IPS-NIHi11 (cell line): Measurements from ENCODE around the gene MCHR1.
"Not testable (repeated sequence)": the region's sequence is repeated elsewhere in the genome, so short reads cannot be mapped to it uniquely, and the experiment has no call there.

Experiments
- DNase-seq: peaks from one replicate; pipeline ENCODE4 v3.0.0; 2012; ENCODE audit warnings: mixed read lengths, low spot score

The MCHR1 gene

GRCh38 chr22:40691532-40691931 is 12.2 kb downstream of the MCHR1 start:
- no peak for DNase-seq

GRCh38 chr22:40694411-40694810 is 15.1 kb downstream of the MCHR1 start:
- DNase-seq = no peak

DNA sequence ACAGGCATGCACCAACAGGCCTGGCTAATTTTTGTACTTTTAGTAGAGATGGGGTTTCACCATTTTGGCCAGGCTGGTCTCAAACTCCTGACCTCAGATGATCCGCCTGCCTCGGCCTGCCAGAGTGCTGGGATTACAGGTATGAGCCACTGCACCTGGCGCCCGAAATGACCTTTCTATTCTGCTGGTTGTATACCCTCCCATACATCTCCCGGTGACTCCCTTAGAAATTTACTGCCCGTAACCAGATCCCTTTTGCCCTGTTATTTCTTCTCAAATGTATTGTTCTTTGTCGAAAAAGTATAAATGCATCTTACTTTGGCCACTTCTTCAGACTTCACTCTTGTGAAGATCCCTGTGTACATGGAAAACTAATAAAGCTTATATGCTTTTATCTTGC is 22.0 kb downstream of the MCHR1 start:
- no peak for DNase-seq

- peak; percentile 30 for DNase-seq
These were observed 23.9 kb downstream of the MCHR1 start for GRCh38 chr22:40703174-40703573.

DNA sequence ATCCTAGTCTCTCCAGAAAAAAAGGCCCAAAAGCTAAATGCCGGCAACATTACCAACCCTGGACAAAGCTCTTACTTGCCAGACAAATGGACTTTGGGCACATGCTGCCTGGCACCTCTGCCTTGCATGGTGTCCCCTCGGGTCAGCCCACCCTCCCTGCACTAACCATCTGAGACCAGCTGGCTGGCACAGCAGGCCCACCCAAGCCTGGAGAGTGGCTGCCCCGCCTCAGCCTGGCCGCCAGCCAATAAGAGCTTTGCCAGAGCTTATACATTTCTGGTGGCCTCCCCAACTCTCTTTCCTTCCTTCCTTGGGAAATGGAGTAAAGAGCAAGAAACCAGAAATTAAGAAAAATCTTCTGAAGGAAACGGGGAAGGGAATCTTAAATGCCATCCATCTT is 24.5 kb downstream of the MCHR1 start:
- DNase-seq = no peak

DNA sequence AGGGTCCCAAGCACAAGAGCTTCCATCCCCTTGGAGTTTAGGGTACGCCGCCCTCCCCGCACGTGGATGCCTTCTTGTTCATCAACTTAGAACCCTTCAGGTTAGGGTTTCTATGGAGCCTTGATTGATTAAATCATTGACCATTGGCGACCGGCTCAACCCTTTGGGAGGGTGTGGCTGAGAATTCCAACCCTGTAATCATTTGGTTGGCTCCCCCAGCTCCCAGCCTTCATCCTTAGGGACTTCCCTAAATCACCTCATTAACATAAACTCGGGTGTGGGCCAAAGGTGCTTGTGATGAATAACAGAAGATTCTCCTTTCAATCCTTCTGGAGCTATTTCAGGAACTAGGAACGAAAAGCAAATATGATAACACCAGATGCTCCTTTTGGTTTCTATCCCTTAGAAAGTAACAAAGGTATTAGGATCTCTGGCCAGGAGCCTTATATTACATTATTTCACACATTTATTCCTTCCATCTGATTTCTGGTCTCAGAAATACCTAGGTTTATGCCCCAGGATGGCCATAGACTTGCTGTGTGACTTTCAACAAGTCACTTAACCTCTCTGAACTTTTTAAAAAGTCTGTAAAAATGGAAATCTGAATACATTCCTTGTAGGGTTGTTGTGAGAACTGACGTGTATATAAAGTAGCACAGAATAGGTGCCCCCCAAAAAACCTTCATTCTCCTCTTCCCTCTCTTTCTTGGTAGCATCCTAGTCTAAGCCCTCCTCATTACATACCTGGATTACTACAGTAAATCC is 26.8 kb downstream of the MCHR1 start:
- no peak for DNase-seq

- DNase-seq = no peak
These were observed 27.9 kb downstream of the MCHR1 start for GRCh38 chr22:40707154-40707553.

DNA sequence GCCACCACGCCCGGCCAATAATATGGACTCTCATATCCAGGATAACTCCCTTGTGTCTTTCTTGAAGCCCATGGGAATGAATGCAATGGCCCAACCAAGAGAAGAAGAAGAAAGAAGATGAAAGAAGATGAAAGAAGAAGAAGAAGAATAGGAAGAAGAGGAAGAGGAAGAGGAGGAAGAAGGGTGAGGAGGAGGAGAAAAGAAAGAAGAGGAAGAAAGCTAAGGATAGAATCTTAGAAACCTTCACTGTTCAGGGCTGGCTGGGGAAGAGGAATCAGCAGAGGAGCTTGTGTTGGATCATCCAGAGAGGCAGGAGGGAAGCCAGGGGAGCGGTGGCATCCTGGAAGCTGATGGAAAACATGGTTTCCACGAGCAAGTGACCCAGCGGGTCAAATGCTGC is 28.9 kb downstream of the MCHR1 start:
- DNase-seq = no peak

DNA sequence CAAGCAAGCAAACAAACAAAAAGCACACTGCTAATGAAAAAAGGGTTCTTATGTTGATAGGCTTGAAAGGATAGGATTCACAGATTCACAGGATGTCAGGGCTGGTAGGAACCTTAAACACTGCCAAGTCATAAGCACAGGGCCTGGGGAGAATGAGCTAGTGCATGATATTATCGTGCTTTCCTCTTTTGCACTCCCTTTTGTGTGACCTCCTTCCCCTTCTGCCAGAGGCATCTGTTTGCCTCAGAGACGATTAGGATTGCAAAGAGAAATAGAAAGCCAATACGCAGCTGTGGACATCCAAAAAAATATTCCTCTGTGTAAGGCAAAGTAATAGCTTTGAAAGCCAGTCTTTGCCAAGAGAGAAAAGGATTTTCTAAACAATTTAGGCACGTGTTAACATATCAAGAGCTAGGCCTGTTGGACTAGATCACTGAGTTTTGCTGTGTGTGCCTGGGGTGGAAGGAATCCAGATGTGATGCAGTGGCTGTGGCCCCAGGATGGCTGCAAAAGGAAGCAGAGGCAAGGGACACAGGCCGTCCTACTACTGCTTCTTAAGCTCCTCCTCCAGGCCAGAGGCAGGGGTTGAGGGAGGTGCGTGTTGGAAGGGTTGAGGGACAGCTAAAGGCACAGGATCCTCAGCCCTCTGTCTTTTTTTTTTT is 30.6 kb downstream of the MCHR1 start:
- DNase-seq = no peak

- no peak for DNase-seq
These were observed 33.0 kb downstream of the MCHR1 start for GRCh38 chr22:40712311-40712710.

DNA sequence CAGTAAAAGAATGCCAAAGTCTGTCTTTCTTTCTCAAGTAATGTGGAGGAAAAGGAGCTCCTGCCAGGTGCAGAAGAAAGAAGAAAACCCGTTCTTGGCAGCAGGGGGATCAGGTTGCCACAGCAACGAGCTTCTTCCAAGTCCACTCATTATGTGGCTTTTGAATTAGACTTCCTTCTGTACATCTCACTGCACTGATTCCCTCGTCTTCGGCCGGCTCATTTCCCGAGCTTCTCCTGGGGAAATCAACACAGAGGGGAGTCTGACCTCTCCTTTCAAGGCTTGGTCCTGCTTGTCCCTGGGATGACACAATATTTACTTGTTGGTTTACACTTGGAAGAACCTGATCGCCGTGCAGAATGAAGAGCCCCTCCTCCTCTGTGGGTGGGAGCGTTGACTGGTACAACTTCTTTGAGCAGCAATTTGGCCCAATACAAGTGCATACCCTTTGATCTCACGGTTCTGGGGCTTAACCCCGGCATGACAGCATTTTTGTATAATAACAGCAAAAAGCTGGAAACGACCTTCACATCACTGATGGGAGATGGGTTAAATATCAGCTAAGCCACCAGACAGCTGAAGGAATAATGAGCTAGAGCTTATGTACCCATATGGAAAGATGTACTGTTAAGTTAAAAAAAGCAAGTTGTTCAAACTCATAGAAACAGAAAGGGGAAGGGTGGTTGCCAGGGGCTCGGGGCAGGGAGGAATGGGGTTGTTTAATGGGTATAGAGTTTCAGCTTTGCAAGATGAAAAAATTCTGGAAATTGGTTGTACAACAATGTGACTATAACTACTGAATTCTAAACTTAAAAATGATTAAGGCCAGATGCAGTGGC is 35.4 kb downstream of the MCHR1 start:
- DNase-seq = peak; percentile 58

DNA sequence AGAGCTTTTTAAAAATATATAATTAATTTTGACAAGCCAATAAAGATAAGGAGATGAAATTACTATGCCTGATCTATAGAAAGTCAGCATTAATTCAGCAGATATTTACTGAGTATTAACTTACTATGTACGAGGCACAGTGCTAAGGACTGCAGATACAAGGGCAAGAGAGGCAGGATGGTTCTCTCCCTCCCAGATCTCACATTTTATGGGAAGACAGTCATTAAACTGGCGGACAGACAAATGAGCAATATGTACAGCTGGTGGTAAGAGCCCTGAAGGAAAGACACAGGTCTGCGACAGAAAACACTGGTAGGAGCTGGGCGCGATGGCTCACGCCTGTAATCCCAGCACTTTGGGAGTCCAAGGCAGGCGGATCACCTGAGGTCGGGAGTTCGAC is 36.8 kb downstream of the MCHR1 start:
- no peak for DNase-seq

DNA sequence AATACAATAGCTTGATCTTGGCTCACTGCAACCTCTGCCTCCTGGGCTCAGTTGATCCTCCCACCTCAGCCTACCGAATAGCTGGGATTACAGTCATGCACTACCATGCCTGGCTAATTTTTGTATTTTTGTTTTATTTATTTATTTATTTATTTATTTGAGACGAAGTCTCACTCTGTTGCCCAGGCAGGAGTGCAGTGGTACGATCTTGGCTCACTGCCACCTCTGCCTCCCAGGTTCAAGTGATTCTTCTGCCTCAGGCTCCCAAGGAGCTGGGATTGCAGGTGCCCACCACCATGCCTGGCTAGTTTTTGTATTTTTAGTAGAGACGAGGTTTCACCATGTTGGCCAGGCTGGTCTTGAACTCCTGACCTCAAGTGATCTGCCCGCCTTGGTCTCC is 38.4 kb downstream of the MCHR1 start:
- not testable (repeated sequence) for DNase-seq

GRCh38 chr22:40718250-40719204 is 39.2 kb downstream of the MCHR1 start:
- no peak for DNase-seq

DNA sequence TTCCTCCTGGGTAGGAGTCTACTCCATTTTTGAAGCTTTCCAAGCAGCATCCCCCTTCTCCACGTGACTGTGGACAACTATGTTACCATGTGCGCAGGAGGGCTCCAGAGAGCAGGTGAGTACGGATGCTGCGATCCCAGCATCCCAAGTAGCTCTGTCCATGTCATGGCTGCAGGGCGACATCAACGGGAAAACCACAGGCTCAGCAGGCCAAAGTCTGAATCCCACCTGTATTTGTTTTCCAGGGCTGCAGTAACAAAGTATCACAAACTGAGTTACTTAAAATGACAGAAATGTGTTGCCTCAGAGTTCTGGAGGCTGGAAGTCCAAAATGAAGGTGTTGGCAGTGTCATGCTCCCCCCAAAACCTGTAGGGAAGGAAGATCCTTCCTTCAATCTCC is 40.3 kb downstream of the MCHR1 start:
- DNase-seq = no peak

DNA sequence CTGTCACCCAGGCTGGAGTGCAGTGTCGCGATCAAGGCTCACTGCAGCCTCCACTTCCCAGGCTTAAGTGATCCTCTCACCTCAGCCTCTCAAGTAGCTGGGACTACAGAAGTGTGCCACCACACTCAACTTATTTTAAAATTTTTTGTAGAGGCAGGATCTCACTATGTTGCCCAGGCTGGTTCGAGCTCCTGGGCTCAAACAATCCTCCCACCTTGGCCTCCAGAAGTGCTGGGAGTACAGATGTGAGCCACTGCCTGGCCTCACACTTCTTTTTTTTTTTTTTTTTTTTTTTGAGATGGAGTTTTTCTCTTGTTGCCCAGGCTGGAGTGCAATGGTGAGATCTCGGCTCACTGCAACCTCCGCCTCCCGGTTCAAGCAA is 40.9 kb downstream of the MCHR1 start:
- DNase-seq = not testable (repeated sequence)

DNA sequence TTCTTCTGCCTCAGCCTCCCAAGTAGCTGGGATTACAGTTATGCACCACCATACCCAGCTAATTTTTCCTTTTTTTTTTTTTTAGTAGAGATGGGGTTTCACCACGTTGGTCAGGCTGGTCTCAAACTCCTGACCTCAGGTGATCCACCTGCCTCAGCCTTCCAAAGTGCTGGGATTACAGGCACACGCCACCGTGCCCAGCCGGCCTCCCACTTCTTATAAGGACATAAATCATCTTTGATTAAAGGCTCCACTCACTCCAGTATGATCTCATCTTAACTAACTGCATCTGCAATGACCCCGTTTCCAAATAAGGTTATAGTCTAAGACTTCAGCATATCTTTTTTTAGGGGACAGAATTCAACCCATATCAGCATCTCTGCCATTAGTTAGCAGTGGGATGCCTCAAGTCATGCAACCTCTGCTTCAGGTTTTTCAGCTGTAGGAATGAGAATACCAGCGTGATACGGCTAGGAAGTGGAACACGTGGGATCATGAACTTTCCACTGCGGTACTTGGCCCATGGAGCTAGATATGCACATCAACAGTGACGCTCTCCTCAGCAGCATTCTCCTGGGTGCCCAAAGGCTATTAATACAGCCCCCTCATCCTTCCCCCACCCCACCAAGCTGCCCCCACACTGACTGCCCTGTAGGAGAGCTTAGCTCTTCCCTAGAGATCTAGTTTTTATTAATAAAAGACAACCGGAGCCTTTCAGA is 41.4 kb downstream of the MCHR1 start:
- DNase-seq = no peak

- DNase-seq = peak; percentile 37
These were observed 42.0 kb downstream of the MCHR1 start for GRCh38 chr22:40721266-40721665.

GRCh38 chr22:40723396-40723933 is 44.2 kb downstream of the MCHR1 start:
- DNase-seq = no peak

GRCh38 chr22:40726514-40726913 is 47.2 kb downstream of the MCHR1 start:
- no peak for DNase-seq
